ENCODE data around the gene EPHA6. TPM values are rescaled to one million over a fixed set of nuclear protein-coding genes. Genes with fewer than 3 reads are reported as not detected.

EPHA6 gene
- total and polyA plus RNA-seq, 12 donors, result 0.21 to 0.88 (median 0.59) TPM; not detected in 3

DNA sequence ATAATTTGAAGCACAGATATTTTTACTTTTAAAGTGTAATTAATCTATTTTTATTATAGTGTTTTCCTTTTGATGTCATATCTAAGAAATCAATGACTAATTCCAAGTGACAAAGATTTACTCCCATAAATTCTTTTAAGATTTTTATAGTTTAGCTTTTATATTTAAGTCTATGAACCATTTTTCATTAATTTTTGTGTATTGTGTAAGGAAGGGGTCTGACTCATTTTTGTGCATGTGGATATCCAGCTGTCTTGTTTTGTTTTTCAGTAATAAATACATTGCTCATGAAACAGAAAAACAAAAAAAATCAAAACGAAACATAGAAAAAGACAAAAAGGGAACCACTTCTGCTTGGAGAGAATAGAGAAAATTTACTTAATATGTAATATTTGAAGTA, 145.1 kb downstream of the EPHA6 start:
- 70 to 74% methylated on average over 1 of the region's 1 CpG for WGBS, 2 donors
- no peak overlapping the region for H3K27ac ChIP-seq
- no peak for DNase-seq
- H3K27me3 ChIP-seq, result no peaks in the 10 kb centered on the region
- no peak for TF ChIP-seq CTCF (IDR thresholded peaks at IDR 0.05)
- ATAC-seq, result no peak
- no peak overlapping the region for H3K4me3 ChIP-seq
- H3K9me3 ChIP-seq, result peaks cover 0 to 15% (median 0%) of the 10 kb centered on the region in 11 donors
- intact Hi-C loops (cut with DNase I), result no loop called here
- no peaks in the 10 kb centered on the region for H3K36me3 ChIP-seq
- no peaks in the 10 kb centered on the region for H3K4me1 ChIP-seq

DNA sequence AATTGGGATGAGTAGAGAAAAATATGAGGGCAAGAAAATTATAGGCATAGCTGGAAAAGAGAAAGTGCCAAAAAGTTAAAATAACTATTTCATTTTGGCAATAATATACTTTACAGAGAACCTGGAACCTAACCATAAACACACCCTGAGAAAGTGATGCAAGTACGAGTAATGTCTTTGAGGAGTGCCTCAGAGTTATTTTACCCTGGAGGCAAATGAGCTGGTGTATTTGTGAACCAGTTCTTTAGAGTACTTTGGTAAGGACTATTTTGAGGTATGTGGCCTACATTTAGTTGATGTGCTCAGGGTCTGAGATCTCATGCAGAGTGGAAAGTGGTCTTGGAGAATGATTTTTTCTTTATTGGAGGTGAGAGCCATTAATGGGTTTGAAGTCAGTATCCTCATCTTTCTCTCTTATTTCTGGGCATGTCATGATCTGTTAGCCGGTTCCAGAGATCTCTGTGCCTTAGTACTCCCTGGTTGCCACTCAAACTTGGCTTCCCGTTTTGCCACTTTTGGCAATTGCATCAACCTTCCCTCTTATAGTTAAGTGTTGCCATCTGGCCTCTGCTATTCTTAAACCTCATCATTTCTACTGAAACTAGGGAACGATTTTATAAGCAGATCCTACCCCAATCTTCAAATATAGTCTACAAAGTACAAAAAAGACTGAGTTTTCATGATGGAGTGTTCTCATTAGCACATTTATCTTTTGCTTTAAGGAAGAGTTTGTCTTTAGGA, 145.7 kb downstream of the EPHA6 start:
- DNase-seq, result no peak
- Histone ChIP-seq H3K4me1 (no peaks in the 10 kb centered on the region), H3K9me3 (peaks cover 0 to 15% (median 0%) of the 10 kb centered on the region in 11 donors), H3K27ac (no peak overlapping the region), H3K36me3 (no peaks in the 10 kb centered on the region), H3K4me3 (no peak overlapping the region), H3K27me3 (no peaks in the 10 kb centered on the region)
- 71 to 78% methylated on average over 4 of the region's 4 CpGs for WGBS, 2 donors
- TF ChIP-seq CTCF (IDR thresholded peaks at IDR 0.05), result no peak
- intact Hi-C loops (cut with DNase I), result no loop called here
- ATAC-seq, result peak in 1 of 8 donors; percentile 31

DNA sequence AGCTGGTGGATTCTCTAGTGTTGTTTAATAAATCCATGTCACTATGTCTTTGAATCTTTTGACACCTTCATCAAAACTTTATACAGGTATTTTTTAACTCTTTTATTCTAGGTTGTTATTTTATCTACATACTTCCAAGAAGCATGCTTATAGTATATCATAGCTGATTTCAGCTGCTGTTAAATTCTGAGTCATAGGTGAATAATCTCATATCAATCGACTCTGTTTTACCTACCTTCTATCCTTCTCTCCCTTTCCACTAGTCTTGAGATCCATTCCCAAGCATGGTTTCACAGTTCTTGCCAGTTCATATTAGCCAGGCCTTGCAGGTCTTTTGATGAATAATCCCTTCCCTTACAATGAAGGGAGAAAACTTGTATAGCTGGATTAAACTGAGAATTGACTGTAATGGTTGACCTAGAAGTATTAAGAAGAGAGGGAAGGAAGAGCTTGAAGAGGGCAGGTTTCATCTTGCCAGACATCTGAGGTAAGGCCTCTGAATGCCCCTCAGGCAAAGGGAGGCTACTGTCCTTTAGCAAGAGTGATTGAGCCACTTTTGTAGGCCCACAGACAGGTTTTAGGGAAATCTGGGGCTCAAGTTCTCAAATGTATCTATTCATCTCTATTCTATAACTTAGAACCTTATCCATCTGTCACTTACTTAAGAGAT, 146.4 kb downstream of the EPHA6 start:
- DNase-seq (no peak), ATAC-seq (no peak)
- Histone ChIP-seq H3K4me1 (no peaks in the 10 kb centered on the region), H3K4me3 (no peak overlapping the region), H3K9me3 (peaks cover 0 to 15% (median 0%) of the 10 kb centered on the region in 11 donors), H3K36me3 (no peaks in the 10 kb centered on the region), H3K27me3 (no peaks in the 10 kb centered on the region), H3K27ac (no peak overlapping the region)
- intact Hi-C loops (cut with DNase I), result no loop called here
- no peak for TF ChIP-seq CTCF (IDR thresholded peaks at IDR 0.05)
- 83 to 89% methylated on average over 1 of the region's 1 CpG for WGBS, 2 donors

DNA sequence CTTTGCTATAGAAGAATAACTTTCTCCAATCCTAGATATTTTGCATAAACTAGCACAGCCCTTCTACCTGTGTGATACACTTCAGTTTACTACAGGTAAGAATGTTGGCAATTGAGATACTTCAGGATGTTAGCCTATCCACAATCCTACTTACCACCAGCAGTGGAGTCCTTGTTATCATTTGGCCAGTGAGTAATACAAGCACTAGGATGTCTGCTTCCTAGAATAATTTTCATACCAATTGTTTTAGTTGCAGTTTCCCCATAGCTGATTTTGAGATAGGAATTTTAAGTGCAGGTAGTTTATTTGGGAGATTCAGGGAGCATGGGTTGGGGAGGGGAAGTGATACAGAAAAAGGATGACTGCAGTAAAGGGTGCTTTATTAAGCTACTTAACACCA, 147.2 kb downstream of the EPHA6 start:
- peaks cover 0 to 15% (median 0%) of the 10 kb centered on the region in 11 donors for H3K9me3 ChIP-seq
- ATAC-seq (no peak), DNase-seq (no peak)
- no peak for TF ChIP-seq CTCF (IDR thresholded peaks at IDR 0.05)
- H3K4me1 ChIP-seq, result no peaks in the 10 kb centered on the region
- no peaks in the 10 kb centered on the region for H3K27me3 ChIP-seq
- H3K27ac ChIP-seq, result no peak overlapping the region
- no peak overlapping the region for H3K4me3 ChIP-seq
- intact Hi-C loops (cut with DNase I), result no loop called here
- H3K36me3 ChIP-seq, result no peaks in the 10 kb centered on the region
